NCI-H2029 treated with DMSO at 0.1 percent for 48 hours (cell line): ENCODE data around the gene NKX6-2.
"Not testable (repeated sequence)": the region's sequence is repeated elsewhere in the genome, so short reads cannot be mapped to it uniquely, and the experiment has no call there.

Source experiments
- DNase-seq: peaks from one replicate; lab custom pipeline; 2025; lab: John Stamatoyannopoulos, UW

Gene NKX6-2

DNA sequence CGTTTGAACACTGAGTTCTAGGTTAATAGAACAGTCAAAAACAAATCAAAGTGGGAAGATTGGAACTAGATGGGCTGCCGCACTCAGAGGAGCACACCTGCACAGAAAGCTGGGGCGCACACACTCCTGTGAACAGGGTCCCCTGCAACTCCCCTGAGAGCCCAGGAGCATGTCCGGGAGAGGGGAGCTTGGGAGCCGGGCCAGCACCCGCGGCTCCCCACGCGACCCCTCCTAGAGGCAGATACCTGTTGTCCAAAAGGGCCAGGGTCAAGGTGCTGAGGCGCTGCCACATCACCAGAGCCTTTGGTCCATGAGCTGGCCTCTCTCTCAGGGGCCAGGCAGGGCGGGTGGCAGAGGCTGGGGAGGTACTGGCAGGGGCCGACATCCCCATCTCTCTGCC, 5.6 kb downstream of the NKX6-2 start:
- DNase-seq: no peak

GRCh38 chr10:132779549-132780294, 6.2 kb downstream of the NKX6-2 start:
- no peak for DNase-seq

GRCh38 chr10:132777441-132777840, 8.5 kb downstream of the NKX6-2 start:
- DNase-seq: no peak

DNA sequence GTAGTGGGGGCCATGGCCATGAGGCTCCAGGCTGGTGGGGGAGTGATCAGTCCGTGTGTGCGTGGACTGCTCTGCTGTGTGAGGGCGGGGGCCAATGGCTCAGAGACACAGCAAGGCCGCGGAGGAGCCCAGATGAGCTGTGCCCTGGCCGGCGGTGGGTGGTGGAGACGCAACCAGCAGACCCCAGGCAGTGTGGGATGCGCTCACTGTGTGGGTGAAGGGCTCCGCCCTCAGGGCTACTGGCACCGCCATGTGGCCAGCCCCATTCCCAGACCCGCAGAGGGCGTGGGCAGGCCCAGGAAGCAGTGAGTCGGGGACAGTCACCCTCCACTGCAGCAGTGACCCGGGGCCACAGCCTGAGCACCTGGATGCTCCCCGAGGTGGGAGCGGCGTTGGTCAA, 9.1 kb downstream of the NKX6-2 start:
- DNase-seq: no peak

DNA sequence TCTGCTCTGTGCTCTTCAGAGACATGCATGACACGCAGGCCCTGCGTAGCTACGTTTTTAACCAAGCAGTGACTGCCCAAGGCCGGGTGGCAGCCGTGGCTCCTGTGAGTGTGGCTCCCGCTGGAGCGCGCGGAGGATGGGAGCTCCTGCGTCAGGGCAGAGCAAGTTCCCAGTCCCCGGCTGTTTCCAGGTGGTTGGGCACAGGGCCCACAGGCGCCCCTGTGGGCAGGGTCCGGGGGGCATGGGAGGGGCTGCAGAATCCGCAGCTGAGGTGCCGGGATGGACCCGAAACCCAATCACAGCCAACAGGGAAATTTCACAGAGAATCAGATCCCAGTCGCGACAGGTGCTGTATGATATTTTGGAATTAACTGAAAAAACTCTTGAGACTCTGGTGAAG, 9.8 kb downstream of the NKX6-2 start:
- no peak for DNase-seq

- DNase-seq: no peak
Observed at GRCh38 chr10:132774902-132775863, 10.8 kb downstream of the NKX6-2 start.

DNA sequence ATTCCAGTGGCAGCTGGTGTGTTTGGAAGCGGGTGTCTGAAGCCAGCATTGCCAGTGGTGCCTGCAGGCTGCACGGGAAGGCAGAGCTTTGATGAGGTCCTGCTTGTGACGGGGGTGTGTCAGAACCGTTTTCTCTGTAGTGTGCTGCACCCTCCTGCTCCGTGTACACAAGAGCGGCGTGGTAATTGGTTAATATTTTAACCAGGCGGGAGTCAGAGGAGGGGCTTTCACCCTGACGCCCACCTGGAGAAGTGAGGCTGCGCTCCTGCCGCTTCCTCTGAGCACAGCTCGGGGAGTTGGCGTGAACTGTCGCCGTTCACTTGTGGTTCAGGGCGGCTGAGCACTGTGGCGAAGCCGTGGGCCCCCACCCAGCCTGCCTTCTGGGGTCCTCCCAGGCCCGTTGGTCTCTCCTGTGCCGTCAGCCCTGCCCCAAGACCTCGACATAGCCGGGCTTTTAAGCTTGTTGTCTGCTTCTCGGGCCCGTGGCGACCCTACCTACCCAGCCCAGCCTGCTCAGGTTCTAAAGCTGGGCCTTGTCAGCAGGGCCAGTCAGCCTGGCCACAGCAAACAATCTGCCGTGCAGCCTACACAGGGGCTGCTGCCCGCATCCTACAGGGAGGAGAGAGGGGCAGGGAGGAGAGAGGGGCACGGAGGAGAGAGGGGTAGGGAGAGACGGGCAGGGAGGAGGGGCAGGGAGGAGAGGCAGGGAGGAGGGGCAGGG, 11.6 kb downstream of the NKX6-2 start:
- DNase-seq: no peak

DNA sequence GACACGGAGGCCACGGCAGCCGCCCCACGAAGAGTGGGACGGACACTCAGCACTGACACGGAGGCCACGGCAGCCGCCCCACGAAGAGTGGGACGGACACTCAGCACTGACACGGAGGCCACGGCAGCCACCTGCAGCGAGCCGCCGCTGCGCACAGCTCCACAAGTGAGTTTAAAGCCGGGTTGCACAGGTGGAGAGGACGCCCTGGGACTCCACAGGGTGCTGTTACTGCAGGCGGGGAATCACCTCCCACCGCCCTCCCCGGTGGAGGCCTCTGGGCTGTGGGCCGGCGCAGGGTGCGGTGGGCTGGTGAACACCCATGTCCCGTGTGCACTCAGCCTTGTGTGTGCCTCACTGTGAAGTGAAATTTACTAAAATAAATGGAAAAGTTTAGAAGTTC, 13.1 kb downstream of the NKX6-2 start:
- DNase-seq: not testable (repeated sequence)

GRCh38 chr10:132770061-132771021, 15.6 kb downstream of the NKX6-2 start:
- no peak for DNase-seq

- no peak for DNase-seq
Observed at GRCh38 chr10:132768346-132769248, 17.4 kb downstream of the NKX6-2 start.

GRCh38 chr10:132766291-132766690, 19.7 kb downstream of the NKX6-2 start:
- no peak for DNase-seq

- no peak for DNase-seq
Observed at GRCh38 chr10:132765435-132765834, 20.5 kb downstream of the NKX6-2 start.

DNA sequence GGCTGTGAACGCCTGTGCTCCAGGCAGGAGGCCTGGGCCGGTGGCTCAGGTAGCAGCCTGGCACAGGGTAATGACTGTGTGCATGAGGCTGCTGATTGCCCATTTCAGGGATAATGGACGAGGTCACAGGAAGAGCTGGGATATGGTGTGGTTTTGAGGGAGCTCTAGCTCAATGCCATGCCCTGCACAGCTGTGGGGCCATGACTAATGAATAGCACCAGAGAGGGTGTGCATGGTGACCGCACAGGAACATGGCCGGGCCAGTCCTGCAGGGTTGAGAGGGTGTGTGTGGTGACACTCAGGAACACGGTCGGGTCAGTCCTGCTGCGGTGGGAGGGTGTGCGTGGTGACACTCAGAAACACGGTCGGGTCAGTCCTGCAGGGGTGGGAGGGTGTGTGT, 21.8 kb downstream of the NKX6-2 start:
- DNase-seq: no peak

DNA sequence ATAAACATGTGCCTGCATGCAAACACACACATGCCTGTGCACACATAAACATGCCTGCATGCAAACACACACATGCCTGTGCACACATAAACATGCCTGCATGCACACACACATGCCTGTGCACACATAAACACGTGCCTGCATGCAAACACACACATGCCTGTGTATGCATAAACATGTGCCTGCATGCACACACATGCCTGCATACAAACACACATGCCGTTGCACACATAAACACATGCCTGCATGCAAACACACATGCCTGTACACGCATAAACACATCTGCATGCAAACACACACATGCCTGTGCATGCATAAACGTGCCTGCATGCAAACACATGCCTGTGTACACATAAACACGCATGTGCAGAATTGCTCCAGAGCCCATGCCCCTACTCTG, 22.4 kb downstream of the NKX6-2 start:
- DNase-seq: no peak

DNA sequence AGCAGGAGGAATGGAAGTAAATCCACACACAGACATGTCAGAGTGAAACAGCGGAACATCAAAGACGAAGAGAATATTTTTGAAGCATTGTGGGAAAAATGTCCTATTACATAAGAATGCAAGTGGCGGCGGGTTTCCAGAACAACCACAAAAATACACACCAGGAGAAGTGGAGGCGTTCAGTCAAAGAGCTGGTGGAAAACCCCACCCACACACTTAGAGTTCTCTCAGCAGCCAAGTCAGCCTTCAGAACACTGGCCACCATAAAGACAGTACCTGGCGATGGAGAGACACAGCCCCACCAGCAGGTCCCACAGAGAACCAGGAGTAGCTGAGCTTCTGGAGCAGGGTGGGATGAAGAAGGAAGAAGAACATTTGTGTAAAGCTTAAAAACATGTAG, 23.7 kb downstream of the NKX6-2 start:
- no peak for DNase-seq

DNA sequence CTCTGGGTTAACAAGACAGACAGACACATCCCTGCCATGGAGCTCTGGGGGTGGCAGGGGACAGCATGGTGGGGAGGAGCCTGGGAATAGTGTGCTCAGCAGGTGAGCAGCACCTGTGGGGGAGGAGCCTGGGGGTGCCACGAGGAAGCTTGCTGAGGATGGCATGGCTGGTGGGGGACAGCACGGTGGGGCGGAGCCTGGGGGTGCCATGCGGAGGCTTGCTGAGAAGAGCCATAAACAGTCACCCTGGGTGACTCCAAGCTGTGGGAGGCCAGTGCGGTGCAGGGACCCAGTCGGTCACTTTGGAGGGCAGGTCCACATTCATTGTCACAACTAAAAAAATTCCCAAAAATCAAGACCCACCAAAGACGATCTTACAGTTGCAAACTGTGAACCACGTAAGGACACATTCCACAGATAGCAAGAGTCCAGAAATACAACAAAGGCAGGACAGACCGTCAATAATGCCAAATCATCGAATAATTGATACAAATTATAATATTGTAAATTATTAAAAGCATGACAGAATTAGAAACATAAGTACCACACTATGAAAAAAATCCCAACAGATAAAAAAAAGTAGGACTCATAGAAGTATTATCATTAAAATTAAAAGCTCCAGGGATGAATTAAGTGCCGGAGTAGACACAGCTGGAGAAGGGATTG, 24.4 kb downstream of the NKX6-2 start:
- no peak for DNase-seq

GRCh38 chr10:132758865-132759264, 27.1 kb downstream of the NKX6-2 start:
- DNase-seq: no peak

DNA sequence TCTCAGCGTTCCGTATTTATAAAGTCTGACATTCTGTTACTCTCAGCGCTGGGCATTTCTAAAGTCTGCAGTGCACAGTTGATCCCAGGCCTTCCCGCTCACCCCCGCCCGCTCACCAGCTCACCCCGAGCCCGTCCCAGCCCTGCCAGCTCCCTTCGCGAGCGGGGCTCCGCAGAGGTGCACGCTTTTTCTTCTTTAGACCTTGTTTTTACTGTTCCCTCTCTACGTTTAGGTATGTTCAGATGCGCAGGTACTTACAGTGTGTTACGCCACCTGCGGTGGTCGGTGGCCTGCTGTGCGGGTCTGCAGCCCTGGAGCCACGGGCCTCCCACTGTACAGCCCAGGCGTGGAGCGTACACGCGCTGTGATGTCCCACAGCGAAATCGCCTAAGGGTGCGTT, 28.8 kb downstream of the NKX6-2 start:
- DNase-seq: no peak

DNA sequence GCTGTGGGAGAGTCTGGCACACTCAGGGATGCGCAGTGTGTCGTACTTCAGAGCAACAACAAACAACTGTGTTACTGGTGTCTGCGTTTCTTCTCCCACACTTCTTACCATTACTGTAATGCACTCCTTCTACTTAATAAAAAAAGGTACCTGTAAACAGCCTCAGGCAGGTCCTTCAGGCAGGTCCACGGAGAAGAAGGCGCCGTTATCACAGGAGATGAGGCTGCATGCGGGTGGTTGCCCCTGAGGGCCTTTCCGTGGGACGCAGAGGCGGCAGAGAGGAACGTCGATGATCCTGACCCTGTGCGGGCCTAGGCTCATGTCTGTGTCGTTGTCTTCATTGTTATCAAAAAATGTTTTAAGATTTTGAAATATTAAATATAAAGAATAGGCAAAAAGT, 29.4 kb downstream of the NKX6-2 start:
- DNase-seq: no peak
